ENCODE measurements around the gene TRIB2. TPM values are rescaled to one million over a fixed set of nuclear protein-coding genes. Genes with fewer than 3 reads are reported as not detected.

TRIB2 gene
- total and polyA plus RNA-seq, 10 donors = 45.5 to 216 (median 120) TPM

- Histone ChIP-seq H3K4me3 (no peak overlapping the region), H3K36me3 (no peaks in the 10 kb centered on the region), H3K27me3 (replicated peaks in 1 of 7) (peaks cover 0 to 21% (median 0%) of the 10 kb centered on the region in 7 donors), H3K4me1 (no peaks in the 10 kb centered on the region), H3K9me3 (peaks cover 0 to 10% (median under 1%) of the 10 kb centered on the region in 8 donors), H3K27ac (no peak overlapping the region)
- TF ChIP-seq CTCF (IDR thresholded peaks at IDR 0.05 in 8 of 11, conservative IDR thresholded peaks at IDR 0.05 in 3 of 11) (no peak), POLR2AphosphoS5 (IDR thresholded peaks at IDR 0.05) (no peak), POLR2A (IDR thresholded peaks at IDR 0.05) (no peak)
- WGBS, 5 donors = 74 to 95% (median 80%) methylated on average over 7 of the region's 7 CpGs
- no peak for DNase-seq
- intact Hi-C loops (cut with DNase I; ENCODE audit: low total_unique reads) = no loop called here
Measured at GRCh38 chr2:12686708-12687283, 29.9 kb upstream of the TRIB2 start.

- WGBS, 5 donors = 89 to 98% (median 91%) methylated on average over 4 of the region's 4 CpGs
- Histone ChIP-seq H3K4me1 (no peaks in the 10 kb centered on the region), H3K27me3 (replicated peaks in 1 of 7) (peaks cover 0 to 21% (median 0%) of the 10 kb centered on the region in 7 donors), H3K9me3 (peaks cover 0 to 19% (median 4%) of the 10 kb centered on the region in 8 donors), H3K27ac (no peak overlapping the region), H3K36me3 (no peaks in the 10 kb centered on the region), H3K4me3 (no peak overlapping the region)
- TF ChIP-seq POLR2AphosphoS5 (IDR thresholded peaks at IDR 0.05) (no peak), POLR2A (IDR thresholded peaks at IDR 0.05) (no peak), CTCF (IDR thresholded peaks at IDR 0.05 in 8 of 11, conservative IDR thresholded peaks at IDR 0.05 in 3 of 11) (no peak)
- intact Hi-C loops (cut with DNase I; ENCODE audit: low total_unique reads) = no loop called here
- DNase-seq = no peak
Measured at GRCh38 chr2:12688091-12688490, 28.6 kb upstream of the TRIB2 start.

- H3K27me3 ChIP-seq (replicated peaks in 1 of 7) = peaks cover 0 to 20% (median 0%) of the 10 kb centered on the region in 7 donors
- H3K4me1 ChIP-seq = no peaks in the 10 kb centered on the region
- H3K4me3 ChIP-seq = no peak overlapping the region
- no peak overlapping the region for H3K27ac ChIP-seq
- TF ChIP-seq POLR2AphosphoS5 (IDR thresholded peaks at IDR 0.05) (no peak), POLR2A (IDR thresholded peaks at IDR 0.05) (no peak), CTCF (IDR thresholded peaks at IDR 0.05 in 8 of 11, conservative IDR thresholded peaks at IDR 0.05 in 3 of 11) (no peak)
- H3K9me3 ChIP-seq = peaks cover 0 to 19% (median 4%) of the 10 kb centered on the region in 8 donors
- no peak for DNase-seq
- intact Hi-C loops (cut with DNase I; ENCODE audit: low total_unique reads) = no loop called here
- H3K36me3 ChIP-seq = no peaks in the 10 kb centered on the region
- WGBS, 5 donors = 72 to 85% (median 79%) methylated on average over 3 of the region's 3 CpGs
Measured at GRCh38 chr2:12688893-12689292, 27.8 kb upstream of the TRIB2 start.

DNA sequence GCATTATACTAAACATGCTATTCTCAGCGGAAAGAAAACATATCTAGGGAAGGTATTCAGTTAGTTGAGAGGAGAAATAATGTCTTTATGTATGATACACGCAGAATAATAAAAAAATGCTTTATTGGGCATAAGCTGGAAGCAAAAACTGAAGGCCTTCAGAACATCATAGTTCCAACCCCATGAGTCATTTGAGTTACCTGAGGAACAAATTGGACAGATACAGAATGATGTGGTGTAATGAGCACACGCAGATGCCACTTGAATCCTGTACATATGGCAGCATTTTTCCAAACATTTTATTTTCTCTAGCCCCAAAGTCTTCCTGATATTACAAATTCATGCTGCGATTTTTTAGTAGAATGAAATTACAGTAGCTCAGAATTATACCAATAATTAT lies 23.2 kb upstream of the TRIB2 start:
- DNase-seq = no peak
- Histone ChIP-seq H3K4me1 (no peaks in the 10 kb centered on the region), H3K27ac (no peak overlapping the region), H3K36me3 (no peaks in the 10 kb centered on the region), H3K27me3 (replicated peaks in 1 of 7) (no peaks in the 10 kb centered on the region), H3K4me3 (no peak overlapping the region), H3K9me3 (peaks cover 0 to 19% (median 4%) of the 10 kb centered on the region in 8 donors)
- intact Hi-C loops (cut with DNase I; ENCODE audit: low total_unique reads) = no loop called here
- 84 to 98% (median 95%) methylated on average over 4 of the region's 4 CpGs for WGBS, 5 donors
- TF ChIP-seq POLR2A (IDR thresholded peaks at IDR 0.05) = no peak
- TF ChIP-seq POLR2AphosphoS5 (IDR thresholded peaks at IDR 0.05) = no peak
- no peak for TF ChIP-seq CTCF (IDR thresholded peaks at IDR 0.05 in 8 of 11, conservative IDR thresholded peaks at IDR 0.05 in 3 of 11)
